Fibroblast of skin of scalp (primary cell): ENCODE results near the gene FAM53B.
"Not testable (repeated sequence)": the region's sequence is repeated elsewhere in the genome, so short reads cannot be mapped to it uniquely, and the experiment has no call there.

ENCODE experiments used
- DNase-seq: peaks from one replicate; pipeline ENCODE4 v3.0.0-alpha.2; 2013

The FAM53B gene

GRCh38 chr10:124595143-124595883, 148.9 kb downstream of the FAM53B start:
- DNase-seq: no peak

GRCh38 chr10:124594240-124594639, 149.9 kb downstream of the FAM53B start:
- no peak for DNase-seq

GRCh38 chr10:124593431-124593985, 150.7 kb downstream of the FAM53B start:
- DNase-seq: no peak

DNA sequence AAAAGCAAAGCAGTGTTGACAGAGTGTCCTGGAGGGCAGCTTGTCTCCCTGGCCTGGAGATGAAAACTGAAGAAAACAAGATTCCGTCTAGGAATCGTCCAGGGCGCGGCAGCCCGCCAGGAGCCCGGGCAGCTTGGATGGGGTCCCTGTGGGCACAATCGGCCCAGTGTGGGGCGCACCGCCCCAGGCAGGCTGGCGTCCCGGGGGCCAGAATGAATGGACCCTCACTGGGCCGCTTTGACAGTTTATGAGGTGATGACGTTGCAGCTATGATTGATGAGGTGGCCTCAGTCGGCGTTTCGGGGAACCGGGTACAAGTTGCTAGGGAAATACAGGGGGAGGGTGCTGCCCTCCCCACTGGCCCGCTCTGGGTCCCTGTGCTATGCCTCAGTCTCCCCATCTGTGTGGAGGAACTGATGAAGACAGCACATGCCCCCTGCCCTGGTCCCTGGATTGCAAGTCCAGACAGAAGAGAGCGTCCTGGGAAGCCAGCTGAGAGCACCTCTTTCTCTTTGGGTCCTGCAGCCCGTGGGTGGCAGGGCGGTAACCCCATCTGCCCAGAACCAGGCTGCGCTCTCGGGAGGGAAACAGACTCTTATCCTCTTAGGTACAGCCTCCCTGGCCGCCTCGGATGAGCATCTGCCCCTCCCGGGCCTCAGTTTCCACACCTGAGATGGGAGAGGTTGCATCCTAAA, 151.3 kb downstream of the FAM53B start:
- no peak for DNase-seq

- no peak for DNase-seq
Observed at GRCh38 chr10:124592101-124592500, 152.1 kb downstream of the FAM53B start.

DNA sequence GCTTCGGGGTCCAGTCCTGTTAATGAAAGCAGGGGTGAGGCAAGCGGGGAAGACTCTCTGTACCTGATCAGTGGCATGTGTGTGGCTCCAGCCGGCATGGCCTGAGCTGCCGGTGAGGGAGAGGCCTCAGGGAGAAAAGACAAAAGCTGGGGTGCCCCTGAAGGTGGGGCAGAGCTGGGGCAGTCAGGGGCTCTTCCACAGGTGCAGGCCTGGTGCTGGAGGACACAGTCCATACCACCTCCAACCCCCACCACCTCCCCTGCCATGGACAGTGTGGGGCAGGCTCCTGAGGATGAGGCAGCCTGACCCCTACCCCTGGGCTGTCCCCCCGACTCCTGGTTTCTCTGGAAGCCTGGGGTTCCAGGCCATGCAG, 153.1 kb downstream of the FAM53B start:
- DNase-seq: no peak

DNA sequence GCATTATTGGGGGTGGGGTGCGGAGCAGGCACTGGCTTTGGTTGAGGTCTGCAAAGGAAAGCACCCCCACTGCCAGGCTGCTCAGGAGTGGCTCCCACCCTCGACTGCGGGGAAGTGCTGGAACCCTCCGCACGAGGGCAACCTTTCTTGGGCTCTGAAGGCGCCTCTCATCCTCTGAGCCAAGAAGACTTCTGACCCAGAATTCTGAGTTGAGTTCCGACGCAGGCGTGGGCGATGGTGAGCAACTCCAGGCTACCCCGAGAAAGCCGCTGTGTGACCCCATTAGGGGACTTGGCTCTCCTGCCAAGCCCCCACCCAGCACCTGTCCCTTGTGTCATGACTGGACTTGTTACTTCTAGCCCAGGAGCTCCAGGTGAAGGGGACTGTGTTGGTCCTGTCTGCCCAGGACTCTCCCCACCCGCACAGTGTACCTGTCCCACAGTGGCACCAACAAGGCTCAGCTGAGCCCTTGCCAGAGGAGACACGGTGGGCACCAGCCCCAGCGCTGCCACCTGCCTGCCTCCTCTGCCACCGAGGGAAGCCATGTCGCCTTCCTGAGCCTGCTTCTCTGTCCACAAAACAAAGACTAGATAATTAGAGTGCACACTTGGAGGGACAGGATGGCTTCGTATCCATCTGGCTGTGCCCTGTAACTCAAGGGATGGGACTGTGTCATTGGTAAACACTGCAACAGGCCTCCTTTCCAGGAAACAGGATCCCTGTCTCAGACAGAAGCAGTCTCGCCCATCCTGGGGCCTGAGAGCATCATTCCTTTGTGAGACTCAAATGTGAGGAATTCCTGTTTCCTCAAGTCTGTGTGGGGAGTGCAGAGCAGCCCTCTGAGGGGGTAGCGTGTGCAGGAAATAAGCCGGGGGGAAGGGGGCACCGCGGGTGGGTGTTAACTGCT, 153.7 kb downstream of the FAM53B start:
- DNase-seq: no peak

GRCh38 chr10:124589491-124590041, 154.6 kb downstream of the FAM53B start:
- DNase-seq: peak; percentile 17

- no peak for DNase-seq
Observed at GRCh38 chr10:124588736-124589490, 155.3 kb downstream of the FAM53B start.

DNA sequence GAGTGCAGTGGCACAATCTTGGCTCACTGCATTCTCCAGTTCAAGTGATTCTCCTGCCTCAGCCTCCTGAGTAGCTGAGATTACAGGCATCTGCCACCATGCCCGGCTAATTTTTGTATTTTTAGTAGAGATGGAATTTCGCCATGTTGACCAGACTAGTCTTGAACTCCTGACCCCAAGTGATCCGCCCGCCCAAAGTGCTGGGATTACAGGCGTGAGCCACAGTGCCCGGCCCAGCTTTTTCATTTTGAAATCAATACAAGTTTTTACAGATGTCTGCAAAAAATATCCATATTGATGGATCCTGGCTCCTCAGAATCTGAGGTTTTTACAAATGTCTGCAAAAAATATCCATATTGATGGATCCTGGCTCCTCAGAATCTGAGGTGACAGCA, 155.8 kb downstream of the FAM53B start:
- not testable (repeated sequence) for DNase-seq

- no peak for DNase-seq
Observed at GRCh38 chr10:124587811-124588211, 156.4 kb downstream of the FAM53B start.

- DNase-seq: no peak
Observed at GRCh38 chr10:124586142-124586541, 158.0 kb downstream of the FAM53B start.

GRCh38 chr10:124579011-124579399, 165.2 kb downstream of the FAM53B start:
- DNase-seq: no peak

GRCh38 chr10:124578231-124579010, 165.8 kb downstream of the FAM53B start:
- DNase-seq: no peak

DNA sequence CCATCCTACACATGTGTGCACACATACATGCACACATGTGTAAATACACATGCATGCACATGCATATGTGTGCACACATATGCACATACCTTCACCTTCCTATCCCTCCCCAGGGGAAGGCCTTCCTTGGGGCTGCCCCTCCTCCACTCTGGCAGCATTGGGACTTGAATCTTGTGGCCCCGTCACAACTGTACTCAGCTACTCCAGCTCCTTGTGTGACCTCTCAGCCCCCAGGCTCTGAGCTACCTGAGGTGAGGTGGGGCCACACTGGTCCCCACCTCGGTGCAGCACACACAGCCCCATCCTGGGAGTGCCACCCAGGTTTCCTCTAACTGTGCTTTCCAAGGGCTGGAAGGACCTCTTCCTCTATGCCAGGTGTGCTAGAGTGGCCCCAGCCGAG, 166.5 kb downstream of the FAM53B start:
- no peak for DNase-seq

GRCh38 chr10:124576526-124577420, 167.4 kb downstream of the FAM53B start:
- no peak for DNase-seq

DNA sequence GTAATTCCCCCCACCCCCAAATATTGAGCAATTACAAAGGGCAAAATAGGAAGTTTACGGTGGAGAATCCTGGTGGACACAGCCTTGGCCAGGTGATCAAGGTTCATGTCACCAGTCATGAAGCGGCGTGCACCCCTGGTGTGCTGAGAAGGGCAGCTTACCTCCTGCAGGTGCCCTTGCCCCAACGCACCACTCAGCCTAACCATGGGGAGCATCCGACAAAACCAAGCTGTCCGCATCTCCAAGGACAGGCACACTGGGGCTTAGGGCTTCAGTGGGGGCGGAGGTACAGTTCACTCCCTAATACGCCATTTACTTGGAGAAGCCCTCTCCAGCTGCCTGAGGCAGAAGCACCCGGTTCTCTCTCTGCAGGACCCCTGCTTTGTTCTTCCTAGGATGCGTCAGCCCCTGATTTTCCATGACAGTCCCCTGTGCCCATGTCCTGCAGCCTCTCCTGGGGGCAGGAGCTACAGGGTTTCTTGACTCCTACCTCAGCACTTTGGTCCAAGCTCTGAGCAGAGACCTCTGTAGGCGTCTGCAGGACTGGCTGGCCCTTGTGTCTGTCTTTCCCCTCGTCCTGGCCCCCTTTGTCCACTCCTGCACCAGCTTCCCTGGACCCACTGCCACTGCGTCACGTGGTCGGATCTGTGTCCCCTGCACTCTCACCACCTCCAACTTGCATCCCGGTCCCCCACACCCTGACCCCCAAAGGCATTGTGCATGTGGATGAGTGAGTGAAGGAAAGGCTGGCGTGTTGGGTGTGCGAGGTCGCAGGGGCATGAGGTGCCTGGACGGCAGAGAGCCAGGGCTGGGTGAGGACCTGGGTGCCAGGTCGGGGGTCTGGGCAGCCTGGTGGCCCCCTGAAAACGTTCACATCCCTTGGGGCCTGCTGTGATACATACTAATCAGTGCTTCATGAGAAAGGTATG, 168.8 kb downstream of the FAM53B start:
- DNase-seq: no peak

DNA sequence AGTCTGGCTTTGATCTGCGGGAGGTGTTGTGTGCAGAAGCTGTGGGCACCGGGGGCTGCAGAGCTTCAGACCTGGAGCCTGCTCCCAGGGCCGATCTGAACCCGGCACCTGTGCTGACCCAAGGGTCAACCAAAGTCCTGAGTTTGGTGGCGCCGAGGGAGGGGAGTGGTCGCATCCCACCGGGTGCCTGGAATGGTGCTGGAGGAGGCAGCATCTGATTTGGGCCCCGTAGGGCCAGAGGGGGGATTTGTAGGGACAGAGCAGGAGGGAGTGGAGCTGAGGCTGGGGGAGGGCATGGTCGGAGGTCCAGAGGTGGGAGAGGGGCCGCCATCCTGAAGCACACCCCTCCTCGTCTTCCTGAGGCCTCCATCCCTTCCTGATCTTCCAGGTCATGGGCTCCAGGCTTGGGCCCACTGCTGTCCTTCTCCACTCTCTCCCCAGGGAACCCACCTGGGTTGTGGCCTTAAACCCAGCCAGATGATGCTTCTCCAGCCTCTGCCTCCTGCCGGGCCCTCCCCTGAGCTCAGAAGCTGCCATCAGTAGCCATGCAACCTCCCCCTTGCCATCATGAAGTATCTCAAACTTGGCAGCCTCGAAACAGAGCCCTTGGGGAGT, 169.6 kb downstream of the FAM53B start:
- DNase-seq: no peak
